Kidney (tissue), 14 donors: Measurements from ENCODE around the gene MZF1. TPM values are rescaled to one million over a fixed set of nuclear protein-coding genes. Genes with fewer than 3 reads are reported as not detected.

Source experiments
- DNase-seq, 5 donors: peaks; one replicate each; pipeline ENCODE4 v3.0.0-alpha.2; 2013 to 2020
- FAIRE-seq: peaks from 2 replicates; lab custom pipeline; 2012; peaks lifted over from hg19 to GRCh38; lab: Jason Lieb, UNC
- H3K27ac ChIP-seq, 2 donors: one replicate each; pipeline ENCODE4 v1.7.0; 2013; ENCODE audit warnings: low read depth in 2 of 2, low read length in 2 of 2, inconsistent platforms in 1 of 2
- H3K27me3 ChIP-seq: one replicate; pipeline ENCODE4 v1.7.1; 2013; ENCODE audit warnings: low read length, inconsistent platforms; ENCODE audit not compliant: control insufficient read depth, insufficient read depth
- H3K36me3 ChIP-seq, 3 donors: one replicate each; pipeline versions ENCODE4 v1.7.0 to v1.7.1; 2013; ENCODE audit warnings: low read length in 3 of 3, control low read depth in 1 of 3, inconsistent platforms in 1 of 3; ENCODE audit not compliant: insufficient read depth in 3 of 3, control insufficient read depth in 2 of 3
- H3K4me1 ChIP-seq, 3 donors: one replicate each; pipeline versions ENCODE4 v1.7.0 to v1.7.1; 2013; ENCODE audit warnings: low read length in 3 of 3, inconsistent platforms in 1 of 3, low read depth in 1 of 3; ENCODE audit not compliant: control insufficient read depth in 2 of 3, insufficient read depth in 2 of 3
- H3K4me3 ChIP-seq, 3 donors: one replicate each; pipeline versions ENCODE4 v1.7.0 to v1.8.1; 2013; ENCODE audit warnings: low read length in 3 of 3, control low read depth in 1 of 3, inconsistent platforms in 1 of 3
- H3K9ac ChIP-seq, 3 donors: one replicate each; pipeline versions ENCODE4 v1.7.0 to v1.7.1; 2013; ENCODE audit warnings: low read length in 3 of 3, control low read depth in 1 of 3, inconsistent platforms in 1 of 3
- H3K9me3 ChIP-seq, 3 donors: one replicate each; pipeline versions ENCODE4 v1.7.0 to v1.7.1; 2013; ENCODE audit warnings: low read length in 3 of 3, control low read depth in 1 of 3, inconsistent platforms in 1 of 3; ENCODE audit not compliant: control insufficient read depth in 2 of 3, insufficient read depth in 1 of 3
- CTCF ChIP-seq: IDR thresholded peaks from 3 replicates; pipeline ENCODE4 v1.5.1; 2012; ENCODE audit warnings: mild to moderate bottlenecking, moderate library complexity, borderline replicate concordance; ENCODE audit not compliant: insufficient read depth; ENCODE audit errors: extremely low read depth
- intact Hi-C: fragments of 100-400 bp; cut with DNase I; formaldehyde crosslinking; loops from one replicate; pipeline ENCODE4 v1.11.1; 2022
- polyA plus RNA-seq: library from polyadenylated mRNA; stranded (reverse); fragments of 350-450 nt; fragmentation: Illumina TruSeq; extraction: RNeasy Lipid Tissue Mini Kit (QIAGEN cat#74804); gene quantifications from one replicate; pipeline ENCODE4 v1.2.3, GENCODE V29; 2014; ENCODE audit warnings: low read depth, low replicate concordance; ENCODE audit not compliant: insufficient read depth
- total RNA-seq: library from RNA; stranded (reverse); fragmentation: NEBNext Ultra II Directional; extraction: Animal tissue kit (Norgen Biotek cat#: 25700); gene quantifications from one replicate; pipeline ENCODE4 v1.2.1, GENCODE V29; 2021
- donor health status: control.
- donor health status: control.
- donor health status: control.
- donor health status: control.
- donor health status: control.
- donor health status: DM: yes; HTN: yes; CAD: no.
- donor health status: Normal renal cell carcinoma (clear cell type).

The MZF1 gene
- total and polyA plus RNA-seq, 2 donors from 2014 or later: 12.9 to 38.6 TPM

GRCh38 chr19:58586133-58586765 is 13.1 kb upstream of the MZF1 start:
- no peak overlapping the region for H3K9ac ChIP-seq
- no peak for FAIRE-seq
- no peak overlapping the region for H3K27ac ChIP-seq
- DNase-seq: peak in 2 of 5 donors; percentile 40
- H3K4me1 ChIP-seq: peaks cover 0 to 2% (median 0%) of the 10 kb centered on the region in 3 donors
- H3K4me3 ChIP-seq: no peak overlapping the region
- H3K9me3 ChIP-seq: no peaks in the 10 kb centered on the region
- H3K27me3 ChIP-seq: no peaks in the 10 kb centered on the region
- intact Hi-C loops: no loop called here
- no peak for TF ChIP-seq CTCF
- peaks cover 2 to 7% (median 3%) of the 10 kb centered on the region in 3 donors for H3K36me3 ChIP-seq

- intact Hi-C loops: no loop called here
- FAIRE-seq: no peak
Observed at GRCh38 chr19:58585442-58586132, 12.5 kb upstream of the MZF1 start.

GRCh38 chr19:58584498-58585441 is 11.6 kb upstream of the MZF1 start:
- DNase-seq: peak in 1 of 5 donors; percentile 41
- FAIRE-seq: no peak
- intact Hi-C loops: no loop called here

More at GRCh38 chr19:58585442-58586132, 12.5 kb upstream of the MZF1 start:
- H3K9me3 ChIP-seq: no peaks in the 10 kb centered on the region
- TF ChIP-seq CTCF: no peak
- no peaks in the 10 kb centered on the region for H3K27me3 ChIP-seq
- peaks cover 2 to 7% (median 3%) of the 10 kb centered on the region in 3 donors for H3K36me3 ChIP-seq
- no peak overlapping the region for H3K27ac ChIP-seq
- no peak overlapping the region for H3K9ac ChIP-seq
- peaks cover 0 to 6% (median 0%) of the 10 kb centered on the region in 3 donors for H3K4me1 ChIP-seq
- no peak for DNase-seq
- no peak overlapping the region for H3K4me3 ChIP-seq

More at GRCh38 chr19:58584498-58585441, 11.6 kb upstream of the MZF1 start:
- H3K36me3 ChIP-seq: peaks cover 2 to 7% (median 3%) of the 10 kb centered on the region in 3 donors
- H3K4me3 ChIP-seq: no peak overlapping the region
- no peak overlapping the region for H3K27ac ChIP-seq
- H3K4me1 ChIP-seq: peaks cover 0 to 6% (median 0%) of the 10 kb centered on the region in 3 donors
- no peak overlapping the region for H3K9ac ChIP-seq
- TF ChIP-seq CTCF: no peak
- no peaks in the 10 kb centered on the region for H3K27me3 ChIP-seq
- H3K9me3 ChIP-seq: no peaks in the 10 kb centered on the region
